Activated CD4-positive, alpha-beta memory T cell treated with anti-CD3 and anti-CD28 coated beads, Interleukin-2, amount 10 ng/mL, durations not matched to agents 7 days and 5 days (primary cell): ENCODE data around the gene ADGRG1. TPM values are rescaled to one million over a fixed set of nuclear protein-coding genes. Genes with fewer than 3 reads are reported as not detected.
"Not testable (repeated sequence)": the region's sequence is repeated elsewhere in the genome, so short reads cannot be mapped to it uniquely, and the experiment has no call there.

ENCODE experiments used
- CTCF ChIA-PET: fragments of 350-600 bp; sonication (Branson Sonifier 250); formaldehyde crosslinking; loops from one replicate; lab custom pipeline; 2021; ENCODE audit warnings: antibody characterized with exemption, inconsistent platforms; lab: Charles Lee
- POLR2A ChIA-PET: fragments of 350-600 bp; sonication (Branson Sonifier 250); formaldehyde crosslinking; loops from one replicate; lab custom pipeline; 2021; ENCODE audit warnings: antibody characterized with exemption; lab: Charles Lee
- DNase-seq: peaks from one replicate; pipeline ENCODE4 v3.0.0-alpha.2; 2020
- H3K27ac Mint-ChIP-seq: one replicate; pipeline ENCODE4 v1.8.0; 2021; ENCODE audit warnings: mild to moderate bottlenecking, mixed read lengths
- H3K27me3 Mint-ChIP-seq: one replicate; pipeline ENCODE4 v1.8.0; 2021; ENCODE audit warnings: mixed read lengths
- H3K36me3 Mint-ChIP-seq: one replicate; pipeline ENCODE4 v1.8.0; 2021; ENCODE audit warnings: low read depth, mixed read lengths
- H3K4me1 Mint-ChIP-seq: one replicate; pipeline ENCODE4 v1.8.0; 2021; ENCODE audit warnings: mixed read lengths
- H3K4me3 Mint-ChIP-seq: one replicate; pipeline ENCODE4 v1.8.0; 2021; ENCODE audit warnings: mild to moderate bottlenecking, mixed read lengths
- H3K9me3 Mint-ChIP-seq: one replicate; pipeline ENCODE4 v1.8.0; 2021; ENCODE audit warnings: mixed read lengths
- total RNA-seq, 2 experiments: library from RNA; stranded (reverse); gene quantifications; one replicate each; pipeline ENCODE4 v1.2.3, GENCODE V29; 2021

ADGRG1 gene
- total RNA-seq, 2 experiments from 2014 or later: 7.4 to 8.3 TPM

DNA sequence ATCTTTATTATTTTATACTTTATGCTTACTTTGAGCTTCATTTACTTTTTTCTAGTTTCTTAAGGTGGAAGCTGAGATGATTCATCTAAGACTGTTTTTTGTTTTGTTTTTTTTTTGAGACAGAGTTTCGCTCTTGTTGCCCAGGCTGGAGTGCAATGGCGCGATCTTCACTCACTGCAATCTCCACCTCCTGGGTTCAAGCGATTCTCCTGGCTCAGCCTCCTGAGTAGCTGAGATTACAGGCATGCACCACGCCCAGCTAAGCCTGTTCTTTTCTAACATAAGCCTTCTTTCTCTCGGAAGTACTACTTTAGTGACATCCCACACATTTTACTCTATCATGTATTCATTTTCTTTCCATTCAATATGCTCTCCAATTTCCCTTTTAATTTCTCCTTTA lies 84.1 kb downstream of the ADGRG1 start:
- POLR2A ChIA-PET, H3K4me3 Mint-ChIP-seq, H3K27ac Mint-ChIP-seq, H3K4me1 Mint-ChIP-seq, H3K36me3 Mint-ChIP-seq, DNase-seq, H3K9me3 Mint-ChIP-seq: not testable (repeated sequence)
- CTCF ChIA-PET: interaction anchor here (1.4 kb wide), 1 partner anchor 136 kb away, joined by 3 read pairs; no protein-coding TSS in a partner anchor
- peaks cover 50% of the 10 kb centered on the region for H3K27me3 Mint-ChIP-seq

DNA sequence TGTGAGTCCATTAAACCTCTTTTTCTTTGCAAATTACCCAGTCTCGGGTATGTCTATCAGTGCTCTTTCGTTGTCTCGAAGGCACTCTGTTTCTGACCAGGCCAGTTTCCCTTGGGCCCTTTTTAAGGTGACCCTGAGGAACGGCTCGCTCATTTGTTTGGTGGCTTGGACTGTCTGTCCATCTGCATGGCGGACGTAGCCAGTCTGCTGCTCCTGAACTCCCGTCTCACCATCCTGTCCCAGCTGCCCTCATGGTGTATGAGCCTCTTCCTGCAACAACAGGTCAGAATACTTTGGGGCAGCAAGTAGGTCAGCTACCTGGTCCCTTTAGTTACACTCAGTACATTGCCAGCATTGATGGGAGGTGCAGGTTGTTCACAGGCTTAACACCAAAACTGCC lies 85.2 kb downstream of the ADGRG1 start:
- no peaks in the 10 kb centered on the region for H3K36me3 Mint-ChIP-seq

DNA sequence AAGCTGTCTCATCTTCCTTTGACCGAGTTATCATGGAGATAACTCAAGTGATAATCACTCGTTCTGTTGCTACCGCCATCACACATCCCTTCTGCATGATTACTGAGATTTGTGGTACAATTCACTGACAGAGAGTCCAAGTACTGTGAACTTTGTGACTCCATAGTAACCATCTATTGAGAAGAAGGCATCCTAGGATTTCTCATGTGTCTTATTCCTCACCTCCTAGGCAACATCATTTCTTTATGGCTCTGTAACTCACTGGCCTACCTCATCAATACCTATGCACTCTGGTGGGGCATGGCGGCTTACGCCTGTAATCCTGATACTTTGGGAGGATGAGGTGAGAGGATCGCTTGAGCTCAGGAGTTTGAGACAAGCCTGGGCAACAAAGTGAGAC lies 85.6 kb downstream of the ADGRG1 start:
- Mint-ChIP-seq H3K36me3 (no peaks in the 10 kb centered on the region), H3K9me3 (no peaks in the 10 kb centered on the region), H3K4me1 (peaks cover 2% of the 10 kb centered on the region), H3K27me3 (peaks cover 42% of the 10 kb centered on the region), H3K27ac (no peak overlapping the region), H3K4me3 (no peak overlapping the region)
- POLR2A ChIA-PET: no interaction called here
- CTCF ChIA-PET: no interaction called here
- no peak for DNase-seq

More for the DNA sequence above, 85.2 kb downstream of the ADGRG1 start:
- Mint-ChIP-seq H3K27ac (no peak overlapping the region), H3K4me3 (no peak overlapping the region), H3K9me3 (no peaks in the 10 kb centered on the region), H3K4me1 (peaks cover 2% of the 10 kb centered on the region), H3K27me3 (peaks cover 42% of the 10 kb centered on the region)
- no peak for DNase-seq
- ChIA-PET POLR2A (no interaction called here), CTCF (no interaction called here)

Other genes with a start within 250 kb of the ADGRG1 start
- gene CCL17, start 223.9 kb upstream of the ADGRG1 start, total RNA-seq: not detected
- gene CIAPIN1, start 181.2 kb upstream of the ADGRG1 start, total RNA-seq: 10 to 100 TPM; 35.8 to 36.1 TPM
- gene COQ9, start 181.2 kb upstream of the ADGRG1 start, total RNA-seq: 10 to 100 TPM; 28.5 to 29.0 TPM
- 10 to 100 TPM; 47.8 to 48.8 TPM for gene POLR2C, start 166.0 kb upstream of the ADGRG1 start, total RNA-seq
- gene DOK4, start 142.1 kb upstream of the ADGRG1 start, total RNA-seq: 1 to 10 TPM; 2.5 to 3.4 TPM
- gene CCDC102A, start 92.1 kb upstream of the ADGRG1 start, total RNA-seq: 1 to 10 TPM; 9.1 to 9.7 TPM
- gene ADGRG5, start 86.0 kb upstream of the ADGRG1 start, total RNA-seq: 10 to 100 TPM; 12.3 to 12.4 TPM
- gene ADGRG3, start 39.7 kb downstream of the ADGRG1 start, total RNA-seq: not detected
- gene DRC7, start 66.2 kb downstream of the ADGRG1 start, total RNA-seq: not detected
- gene KATNB1, start 107.1 kb downstream of the ADGRG1 start, total RNA-seq: 10 to 100 TPM; 33.3 to 33.4 TPM
- gene KIFC3, start 173.9 kb downstream of the ADGRG1 start, total RNA-seq: not detected